ENCODE results near the gene EXD2. TPM values are rescaled to one million over a fixed set of nuclear protein-coding genes. Genes with fewer than 3 reads are reported as not detected.
"Not testable (repeated sequence)": the region's sequence is repeated elsewhere in the genome, so short reads cannot be mapped to it uniquely, and the experiment has no call there.

The EXD2 gene
- total RNA-seq, 1 experiment from 2014 or later, result 21.3 TPM

DNA sequence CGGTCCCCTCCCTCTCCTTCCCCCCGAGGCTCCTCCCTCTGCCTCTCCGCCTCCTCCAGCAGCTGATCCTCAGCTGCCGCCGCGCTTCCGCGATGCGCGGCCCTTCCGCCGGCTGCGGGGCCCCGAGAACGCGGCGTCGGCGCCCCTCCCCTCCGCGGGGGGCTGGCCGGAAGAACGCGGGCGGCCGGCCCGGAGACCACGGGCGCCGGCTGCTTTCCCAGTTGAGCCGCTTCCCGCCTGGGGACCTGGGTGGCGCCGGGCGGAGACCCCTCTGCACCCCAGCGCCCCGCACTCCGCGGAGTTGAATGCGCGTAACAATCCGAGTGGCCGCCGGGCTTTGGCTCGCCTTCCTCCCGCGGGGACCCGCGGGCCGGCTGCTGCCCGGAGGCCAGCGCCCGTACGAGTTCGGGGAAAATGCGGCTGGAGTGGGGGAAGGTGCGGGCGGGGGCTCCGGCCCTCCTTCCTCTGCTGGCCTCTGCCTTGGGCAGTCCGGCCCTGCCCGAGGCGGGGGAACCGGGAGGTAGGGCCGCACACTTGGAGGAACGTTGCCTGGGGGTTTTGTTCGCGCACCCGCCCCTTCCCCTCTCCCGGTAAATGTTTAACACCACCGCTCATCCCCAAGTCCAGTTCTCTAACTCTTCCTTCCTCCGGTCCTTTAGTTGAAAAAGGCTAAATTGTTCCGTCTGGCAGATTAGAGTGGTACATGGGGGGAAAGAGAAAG is 38.0 kb upstream of the EXD2 start:
- Histone ChIP-seq H3K4me3 (ENCODE audit: low read length) (peak overlapping the region; percentile 92), H3K9me3 (ENCODE audit: low read length) (no peaks in the 10 kb centered on the region), H3K36me3 (ENCODE audit: insufficient read depth, low read length) (peaks cover 14% of the 10 kb centered on the region; the same call in 1 of the 2 replicates), H3K27me3 (ENCODE audit: low read length) (no peaks in the 10 kb centered on the region), H2AFZ (ENCODE audit: low read length) (peak overlapping the region; percentile 92), H3K4me1 (ENCODE audit: low read length) (peaks cover 38% of the 10 kb centered on the region), H3K9ac (ENCODE audit: low read length) (peak overlapping the region; percentile 95), H3K27ac (ENCODE audit: low read length) (no peak overlapping the region), H4K20me1 (ENCODE audit: insufficient read depth, low read depth, low read length) (no peaks in the 10 kb centered on the region), H3K4me2 (ENCODE audit: low read depth, low read length, poor library complexity, severe bottlenecking) (peak overlapping the region; percentile 97), H3K9me2 (replicated peaks; ENCODE audit: insufficient read depth, low read length) (no peaks in the 10 kb centered on the region), H3K79me2 (ENCODE audit: low read length) (peaks cover 41% of the 10 kb centered on the region)
- no peak for DNase-seq

- H3K36me3 ChIP-seq (ENCODE audit: insufficient read depth, low read length), result peaks cover 10% of the 10 kb centered on the region; the same call in 1 of the 2 replicates
- H3K27ac ChIP-seq (ENCODE audit: low read length), result no peak overlapping the region
- no peaks in the 10 kb centered on the region for H4K20me1 ChIP-seq (ENCODE audit: insufficient read depth, low read depth, low read length)
- peaks cover 38% of the 10 kb centered on the region for H3K4me1 ChIP-seq (ENCODE audit: low read length)
- no peaks in the 10 kb centered on the region for H3K27me3 ChIP-seq (ENCODE audit: low read length)
- peaks cover 36% of the 10 kb centered on the region for H3K79me2 ChIP-seq (ENCODE audit: low read length)
- peak overlapping the region; percentile 95 for H3K9ac ChIP-seq (ENCODE audit: low read length)
- H2AFZ ChIP-seq (ENCODE audit: low read length), result peak overlapping the region; percentile 92
- peak overlapping the region; percentile 92 for H3K4me3 ChIP-seq (ENCODE audit: low read length)
- peak; percentile 61 for DNase-seq
- H3K9me3 ChIP-seq (ENCODE audit: low read length), result no peaks in the 10 kb centered on the region
- peak overlapping the region; percentile 97 for H3K4me2 ChIP-seq (ENCODE audit: low read depth, low read length, poor library complexity, severe bottlenecking)
- no peaks in the 10 kb centered on the region for H3K9me2 ChIP-seq (replicated peaks; ENCODE audit: insufficient read depth, low read length)
These were observed 37.4 kb upstream of the EXD2 start for GRCh38 chr14:69153873-69154270.

GRCh38 chr14:69154779-69155178 is 36.5 kb upstream of the EXD2 start:
- Histone ChIP-seq H3K9ac (ENCODE audit: low read length) (no peak overlapping the region), H3K79me2 (ENCODE audit: low read length) (peaks cover 27% of the 10 kb centered on the region), H3K4me2 (ENCODE audit: low read depth, low read length, poor library complexity, severe bottlenecking) (peak overlapping the region; percentile 97), H3K4me1 (ENCODE audit: low read length) (peaks cover 30% of the 10 kb centered on the region), H3K27me3 (ENCODE audit: low read length) (no peaks in the 10 kb centered on the region), H2AFZ (ENCODE audit: low read length) (0 out of 2 replicates have a peak overlapping the region, but pooled peaks have one; percentile 1), H4K20me1 (ENCODE audit: insufficient read depth, low read depth, low read length) (no peaks in the 10 kb centered on the region), H3K9me2 (replicated peaks; ENCODE audit: insufficient read depth, low read length) (no peaks in the 10 kb centered on the region), H3K4me3 (ENCODE audit: low read length) (no peak overlapping the region), H3K36me3 (ENCODE audit: insufficient read depth, low read length) (peaks cover 5% of the 10 kb centered on the region; the same call in 1 of the 2 replicates), H3K27ac (ENCODE audit: low read length) (no peak overlapping the region), H3K9me3 (ENCODE audit: low read length) (no peaks in the 10 kb centered on the region)
- peak; percentile 74 for DNase-seq

- Histone ChIP-seq H3K36me3 (ENCODE audit: insufficient read depth, low read length) (no peaks in the 10 kb centered on the region), H3K4me3 (ENCODE audit: low read length) (no peak overlapping the region), H3K27me3 (ENCODE audit: low read length) (no peaks in the 10 kb centered on the region), H2AFZ (ENCODE audit: low read length) (no peak overlapping the region), H3K9me3 (ENCODE audit: low read length) (no peaks in the 10 kb centered on the region), H3K9ac (ENCODE audit: low read length) (no peak overlapping the region), H3K4me1 (ENCODE audit: low read length) (peaks cover 16% of the 10 kb centered on the region), H3K9me2 (replicated peaks; ENCODE audit: insufficient read depth, low read length) (no peaks in the 10 kb centered on the region), H3K79me2 (ENCODE audit: low read length) (peaks cover 12% of the 10 kb centered on the region), H4K20me1 (ENCODE audit: insufficient read depth, low read depth, low read length) (no peaks in the 10 kb centered on the region), H3K27ac (ENCODE audit: low read length) (no peak overlapping the region), H3K4me2 (ENCODE audit: low read depth, low read length, poor library complexity, severe bottlenecking) (no peak overlapping the region)
- no peak for DNase-seq
These were observed 35.1 kb upstream of the EXD2 start for GRCh38 chr14:69156224-69156623.

- no peaks in the 10 kb centered on the region; the same call in 1 of the 2 replicates for H3K27me3 ChIP-seq (ENCODE audit: low read length)
- H3K4me1 ChIP-seq (ENCODE audit: low read length), result no peaks in the 10 kb centered on the region
- H3K4me3 ChIP-seq (ENCODE audit: low read length), result no peak overlapping the region
- H3K9ac ChIP-seq (ENCODE audit: low read length), result no peak overlapping the region
- no peaks in the 10 kb centered on the region for H3K36me3 ChIP-seq (ENCODE audit: insufficient read depth, low read length)
- H3K9me3 ChIP-seq (ENCODE audit: low read length), result no peaks in the 10 kb centered on the region
- H3K4me2 ChIP-seq (ENCODE audit: low read depth, low read length, poor library complexity, severe bottlenecking), result no peak overlapping the region
- no peak for DNase-seq
- H3K79me2 ChIP-seq (ENCODE audit: low read length), result no peaks in the 10 kb centered on the region
- H4K20me1 ChIP-seq (ENCODE audit: insufficient read depth, low read depth, low read length), result no peaks in the 10 kb centered on the region
- H3K27ac ChIP-seq (ENCODE audit: low read length), result no peak overlapping the region
- H3K9me2 ChIP-seq (replicated peaks; ENCODE audit: insufficient read depth, low read length), result no peaks in the 10 kb centered on the region
- no peak overlapping the region for H2AFZ ChIP-seq (ENCODE audit: low read length)
These were observed 29.7 kb upstream of the EXD2 start for GRCh38 chr14:69161590-69161989.

DNA sequence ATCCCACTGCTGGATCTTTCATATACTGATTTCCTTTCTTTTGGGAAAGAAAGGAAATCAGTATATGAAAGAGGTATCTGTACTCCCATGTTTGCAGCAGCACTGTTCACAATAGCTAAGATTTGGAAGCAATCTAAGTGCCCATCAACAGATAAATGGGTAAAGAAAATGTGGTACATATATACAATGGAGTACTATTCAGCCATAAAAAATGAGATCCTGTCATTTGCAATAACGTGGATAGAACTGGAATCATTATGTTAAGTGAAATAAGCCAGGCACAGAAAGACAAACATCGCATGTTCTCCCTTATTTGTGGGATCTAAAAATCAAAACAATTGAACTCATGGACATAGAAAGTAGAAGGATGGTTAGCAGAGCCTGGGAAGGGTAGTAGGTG is 25.5 kb upstream of the EXD2 start:
- H3K4me1 ChIP-seq (ENCODE audit: low read length); H3K27ac ChIP-seq (ENCODE audit: low read length); H4K20me1 ChIP-seq (ENCODE audit: insufficient read depth, low read depth, low read length); H3K9ac ChIP-seq (ENCODE audit: low read length); H3K36me3 ChIP-seq (ENCODE audit: insufficient read depth, low read length); H3K9me3 ChIP-seq (ENCODE audit: low read length); H3K27me3 ChIP-seq (ENCODE audit: low read length); H3K79me2 ChIP-seq (ENCODE audit: low read length); H3K4me2 ChIP-seq (ENCODE audit: low read depth, low read length, poor library complexity, severe bottlenecking); H3K4me3 ChIP-seq (ENCODE audit: low read length); H3K9me2 ChIP-seq (replicated peaks; ENCODE audit: insufficient read depth, low read length); H2AFZ ChIP-seq (ENCODE audit: low read length); DNase-seq: not testable (repeated sequence)

DNA sequence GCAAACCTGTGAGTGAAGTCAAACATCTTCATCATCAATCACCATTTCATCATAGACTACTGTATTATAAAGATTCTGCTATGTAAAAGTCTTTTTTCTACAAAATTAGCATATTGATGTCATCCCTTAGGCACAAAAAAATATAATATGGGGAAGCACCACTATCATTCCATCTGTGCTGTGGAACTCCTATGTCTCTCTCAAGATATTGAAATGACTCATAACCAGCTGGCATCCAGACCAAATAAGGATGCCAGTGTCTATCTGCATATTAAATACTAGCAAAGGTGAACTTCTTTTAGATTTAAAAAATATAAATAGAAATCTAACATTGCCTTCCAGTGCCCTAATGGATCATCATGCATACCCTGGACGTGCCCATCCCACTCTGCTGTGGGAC is 20.5 kb upstream of the EXD2 start:
- Histone ChIP-seq H3K4me3 (ENCODE audit: low read length) (no peak overlapping the region), H3K4me2 (ENCODE audit: low read depth, low read length, poor library complexity, severe bottlenecking) (no peak overlapping the region), H4K20me1 (ENCODE audit: insufficient read depth, low read depth, low read length) (no peaks in the 10 kb centered on the region), H3K9me3 (ENCODE audit: low read length) (no peaks in the 10 kb centered on the region), H3K27me3 (ENCODE audit: low read length) (no peaks in the 10 kb centered on the region), H3K27ac (ENCODE audit: low read length) (no peak overlapping the region), H3K9me2 (replicated peaks; ENCODE audit: insufficient read depth, low read length) (no peaks in the 10 kb centered on the region), H3K36me3 (ENCODE audit: insufficient read depth, low read length) (no peaks in the 10 kb centered on the region), H3K9ac (ENCODE audit: low read length) (no peak overlapping the region), H3K79me2 (ENCODE audit: low read length) (no peaks in the 10 kb centered on the region), H2AFZ (ENCODE audit: low read length) (no peak overlapping the region), H3K4me1 (ENCODE audit: low read length) (no peaks in the 10 kb centered on the region; the same call in 1 of the 2 replicates)
- no peak for DNase-seq

DNA sequence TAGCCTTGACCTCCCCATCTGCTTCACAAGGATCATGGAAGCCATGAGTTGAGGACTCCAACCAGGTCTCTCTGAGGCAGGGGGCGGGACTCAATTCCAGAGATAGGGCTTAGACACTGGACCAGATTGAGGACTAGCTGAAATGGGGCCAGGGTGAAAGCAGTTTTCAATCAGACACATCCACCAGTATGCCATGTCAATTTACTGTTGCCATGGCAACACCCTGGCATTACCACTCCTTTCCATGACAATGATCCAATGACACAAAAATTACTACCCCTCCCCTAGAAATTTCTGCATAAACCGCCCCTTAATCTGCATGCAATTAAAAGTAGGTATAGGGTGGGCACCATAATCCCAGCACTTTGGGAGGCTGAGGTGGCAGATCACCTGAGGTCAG is 19.7 kb upstream of the EXD2 start:
- H3K27ac ChIP-seq (ENCODE audit: low read length), result no peak overlapping the region
- H3K9me3 ChIP-seq (ENCODE audit: low read length), result no peaks in the 10 kb centered on the region
- no peaks in the 10 kb centered on the region for H3K36me3 ChIP-seq (ENCODE audit: insufficient read depth, low read length)
- no peaks in the 10 kb centered on the region; the same call in 1 of the 2 replicates for H3K4me1 ChIP-seq (ENCODE audit: low read length)
- H4K20me1 ChIP-seq (ENCODE audit: insufficient read depth, low read depth, low read length), result no peaks in the 10 kb centered on the region
- H3K27me3 ChIP-seq (ENCODE audit: low read length), result no peaks in the 10 kb centered on the region
- H3K79me2 ChIP-seq (ENCODE audit: low read length), result no peaks in the 10 kb centered on the region
- no peak overlapping the region for H3K4me2 ChIP-seq (ENCODE audit: low read depth, low read length, poor library complexity, severe bottlenecking)
- H2AFZ ChIP-seq (ENCODE audit: low read length), result no peak overlapping the region
- DNase-seq, result no peak
- H3K9me2 ChIP-seq (replicated peaks; ENCODE audit: insufficient read depth, low read length), result no peaks in the 10 kb centered on the region
- H3K4me3 ChIP-seq (ENCODE audit: low read length), result no peak overlapping the region
- no peak overlapping the region for H3K9ac ChIP-seq (ENCODE audit: low read length)
